T-helper 1 cell treated with Interleukin-12 subunit alpha and Interleukin-12 subunit beta and Interleukin-4 antibody, amounts not matched to agents 30 ng/mL and 1 ng/mL, for 36 hours (primary cell): ENCODE data around the gene SLC2A4. TPM values are rescaled to one million over a fixed set of nuclear protein-coding genes. Genes with fewer than 3 reads are reported as not detected.

Experiments
- intact Hi-C: fragments of 100-400 bp; cut with micrococcal nuclease; formaldehyde crosslinking; loops from one replicate; pipeline ENCODE4 v1.15.1; 2024
- total RNA-seq: library from RNA; stranded (reverse); gene quantifications from 2 replicates; pipeline ENCODE4 v1.2.3, GENCODE V29; 2022

SLC2A4 gene
- total RNA-seq, 1 donor from 2014 or later: 0.12 TPM

- intact Hi-C loops: loop anchor here (1.0 to 2.0 kb wide), 7 partner anchors 7 to 118 kb away; partner anchors contain the start of genes NEURL4, TMEM256 and YBX2
Measured at GRCh38 chr17:7336240-7337175, 55.0 kb downstream of the SLC2A4 start, which contains the start of gene ACAP1. Gene ACAP1, plus strand, starts transcription at chr17:7336529. Its CDS starts 206 bp downstream, at chr17:7336735.

DNA sequence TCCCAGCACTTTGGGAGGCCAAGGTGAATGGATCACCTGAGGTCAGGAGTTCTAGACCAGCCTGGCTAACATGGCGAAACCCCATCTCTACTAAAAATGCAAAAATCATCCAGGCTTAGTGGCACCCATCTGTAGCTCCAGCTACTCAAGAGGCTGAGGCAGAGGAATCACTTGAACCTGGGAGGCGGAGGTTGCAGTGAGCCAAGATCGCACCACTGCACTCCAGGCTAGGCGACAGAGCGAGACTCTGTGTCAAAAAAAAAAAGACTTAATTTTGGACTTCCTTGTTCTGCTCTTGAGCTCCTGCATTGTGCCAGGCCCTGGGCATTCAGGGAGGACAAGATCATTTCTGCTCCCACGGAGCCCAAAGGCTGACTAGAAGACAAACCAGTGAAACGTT, 56.1 kb downstream of the SLC2A4 start:
- intact Hi-C loops: loop anchor here (1.0 to 2.0 kb wide), 2 partner anchors 8 to 117 kb away; partner anchors contain the start of gene NEURL4

Other genes starting within 250 kb of the SLC2A4 start
- 26.1 and 31.2 TPM in 2 replicates for gene SLC16A13, start 245.7 kb upstream of the SLC2A4 start, total RNA-seq
- gene SLC16A11, start 237.6 kb upstream of the SLC2A4 start, total RNA-seq: 0.15 and 0.47 TPM in 2 replicates
- gene CLEC10A, start 201.5 kb upstream of the SLC2A4 start, total RNA-seq: not detected in 2 replicates
- gene ASGR2, start 166.9 kb upstream of the SLC2A4 start, total RNA-seq: not detected in 2 replicates
- 1.5 and 2.5 TPM in 2 replicates for gene ASGR1, start 102.3 kb upstream of the SLC2A4 start, total RNA-seq
- 16.1 and 18.5 TPM in 2 replicates for gene DLG4, start 61.9 kb upstream of the SLC2A4 start, total RNA-seq
- gene ACADVL, start 61.8 kb upstream of the SLC2A4 start, total RNA-seq: 479 and 485 TPM in 2 replicates
- 46.8 and 46.9 TPM in 2 replicates for gene DVL2, start 47.2 kb upstream of the SLC2A4 start, total RNA-seq
- 61.5 and 67.3 TPM in 2 replicates for gene PHF23, start 42.3 kb upstream of the SLC2A4 start, total RNA-seq
- 287 and 288 TPM in 2 replicates for gene GABARAP, start 39.3 kb upstream of the SLC2A4 start, total RNA-seq
- gene CTDNEP1, start 30.0 kb upstream of the SLC2A4 start, total RNA-seq: 167 and 170 TPM in 2 replicates
- 45.0 and 50.6 TPM in 2 replicates for gene ELP5, start 29.5 kb upstream of the SLC2A4 start, total RNA-seq
- gene CLDN7, start 19.2 kb upstream of the SLC2A4 start, total RNA-seq: 0.12 and 0.49 TPM in 2 replicates
- 0.39 and 0.63 TPM in 2 replicates for gene YBX2, start 12.9 kb downstream of the SLC2A4 start, total RNA-seq
- 697 and 698 TPM in 2 replicates for gene EIF5A, start 25.9 kb downstream of the SLC2A4 start, total RNA-seq
- gene GPS2, start 33.6 kb downstream of the SLC2A4 start, total RNA-seq: 88.7 and 90.6 TPM in 2 replicates
- 37.2 and 37.7 TPM in 2 replicates for gene NEURL4, start 47.6 kb downstream of the SLC2A4 start, total RNA-seq
- 693 and 701 TPM in 2 replicates for gene ACAP1, start 54.8 kb downstream of the SLC2A4 start, total RNA-seq
- gene KCTD11, start 70.4 kb downstream of the SLC2A4 start, total RNA-seq: 10.2 and 10.3 TPM in 2 replicates
- gene TMEM95, start 73.4 kb downstream of the SLC2A4 start, total RNA-seq: 0.17 TPM in 1 of 2 replicates, not detected in the other
- 1.1 and 1.4 TPM in 2 replicates for gene TNK1, start 99.4 kb downstream of the SLC2A4 start, total RNA-seq
- 127 and 139 TPM in 2 replicates for gene PLSCR3, start 112.8 kb downstream of the SLC2A4 start, total RNA-seq
- gene TMEM256, start 122.4 kb downstream of the SLC2A4 start, total RNA-seq: 51.6 and 53.9 TPM in 2 replicates
- gene NLGN2, start 126.1 kb downstream of the SLC2A4 start, total RNA-seq: 1.5 and 2.1 TPM in 2 replicates
- gene SPEM1, start 138.6 kb downstream of the SLC2A4 start, total RNA-seq: 0.22 TPM in 1 of 2 replicates, not detected in the other
- gene SPEM2, start 143.9 kb downstream of the SLC2A4 start, total RNA-seq: not detected in 2 replicates
- gene SPEM3, start 147.1 kb downstream of the SLC2A4 start, total RNA-seq: not detected in 2 replicates
- 16.0 and 16.3 TPM in 2 replicates for gene TMEM102, start 153.7 kb downstream of the SLC2A4 start, total RNA-seq
- 15.0 and 15.4 TPM in 2 replicates for gene FGF11, start 157.8 kb downstream of the SLC2A4 start, total RNA-seq
- 12.5 and 15.4 TPM in 2 replicates for gene CHRNB1, start 163.3 kb downstream of the SLC2A4 start, total RNA-seq
- 25.2 and 26.5 TPM in 2 replicates for gene ZBTB4, start 197.9 kb downstream of the SLC2A4 start, total RNA-seq
- gene SLC35G6, start 199.7 kb downstream of the SLC2A4 start, total RNA-seq: not detected in 2 replicates
- 208 and 222 TPM in 2 replicates for gene POLR2A, start 202.6 kb downstream of the SLC2A4 start, total RNA-seq